ENCODE measurements around the gene OBSCN. TPM values are rescaled to one million over a fixed set of nuclear protein-coding genes. Genes with fewer than 3 reads are reported as not detected.

Gene OBSCN
- total and polyA plus RNA-seq, 2 of the 4 experiments (the other 2 are of a cell fraction): 4.1 to 9.5 TPM

DNA sequence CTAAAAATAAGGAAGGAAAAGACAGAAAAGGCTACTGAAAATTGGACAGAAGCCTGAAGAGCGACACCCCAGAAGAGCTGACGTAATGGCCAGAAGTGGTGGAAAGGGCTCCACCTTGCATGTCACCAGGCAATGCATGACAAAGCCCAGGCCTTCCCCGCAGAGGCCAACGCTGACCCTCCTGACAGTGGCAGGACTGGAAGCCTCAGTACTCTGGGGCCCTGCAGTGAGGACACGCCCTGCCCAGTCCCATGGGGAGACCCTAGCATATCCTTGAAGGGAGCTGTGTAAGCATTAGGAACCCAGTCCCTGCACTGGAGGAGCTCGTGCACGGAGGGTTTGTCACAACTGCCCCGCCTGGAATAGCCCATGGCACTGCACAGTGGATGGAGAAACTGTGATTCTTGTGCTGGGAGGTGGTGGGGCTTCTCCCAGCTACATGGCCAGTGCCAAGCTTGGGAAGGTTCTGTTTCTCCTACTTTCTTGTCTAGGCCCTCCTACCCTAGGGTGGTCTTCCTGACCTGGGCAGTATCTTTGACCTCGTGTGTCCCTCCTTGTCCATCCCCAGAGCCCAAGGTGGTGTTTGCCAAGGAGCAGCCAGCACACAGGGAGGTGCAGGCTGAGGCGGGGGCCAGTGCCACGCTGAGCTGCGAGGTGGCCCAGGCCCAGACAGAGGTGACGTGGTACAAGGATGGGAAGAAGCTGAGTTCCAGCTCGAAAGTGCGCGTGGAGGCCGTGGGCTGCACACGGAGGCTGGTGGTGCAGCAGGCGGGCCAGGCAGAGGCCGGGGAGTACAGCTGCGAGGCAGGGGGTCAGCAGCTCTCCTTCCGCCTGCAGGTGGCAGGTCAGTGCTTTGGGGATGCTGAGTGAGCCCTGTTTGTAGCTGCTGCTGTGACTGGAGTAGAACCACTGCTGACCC, 60.4 kb downstream of the OBSCN start:
- Histone ChIP-seq H3K14ac (replicated peaks; ENCODE audit: low read depth, low read length) (no peak overlapping the region), H3K36me3 (ENCODE audit: control insufficient read depth, insufficient read depth, low read length) (peaks cover 20% of the 10 kb centered on the region; the same call in 1 of the 2 replicates), H2AK5ac (ENCODE audit: low read depth, low read length) (no peak overlapping the region), H3K9me3 (ENCODE audit: control insufficient read depth, insufficient read depth, low read length) (no peaks in the 10 kb centered on the region), H4K5ac (ENCODE audit: low read depth, low read length) (no peak overlapping the region), H3K9ac (ENCODE audit: low read depth, low read length) (no peak overlapping the region), H3K27me3 (ENCODE audit: control insufficient read depth, insufficient read depth, low read length) (no peaks in the 10 kb centered on the region), H2BK15ac (ENCODE audit: low read depth, low read length) (no peak overlapping the region), H2BK20ac (ENCODE audit: low read depth, low read length) (no peak overlapping the region), H2AK9ac (replicated peaks; ENCODE audit: low read depth, low read length, poor library complexity) (peak overlapping the region; percentile 82), H3K4ac (ENCODE audit: low read depth, low read length) (no peak overlapping the region), H3K23ac (ENCODE audit: low read depth, low read length) (no peak overlapping the region), H3K18ac (ENCODE audit: low read depth, low read length) (no peak overlapping the region), H4K8ac (ENCODE audit: low read depth in 2 of 2, low read length in 2 of 2) (no peak overlapping the region), H3K27ac (ENCODE audit: insufficient read depth, low read length) (no peak overlapping the region), H3K4me3 (ENCODE audit: insufficient read depth, low read depth, low read length) (no peak overlapping the region), H4K20me1 (ENCODE audit: insufficient read depth, low read length) (no peaks in the 10 kb centered on the region), H4K91ac (ENCODE audit: insufficient read depth, low read depth, low read length) (no peak overlapping the region), H3K79me1 (ENCODE audit: low read depth in 1 of 2, low read length in 2 of 2) (peaks cover 0 to 7% of the 10 kb centered on the region in 2 experiments; a peak in 3 of 4 replicates), H2AFZ (replicated peaks; ENCODE audit: low read length, poor library complexity) (no peak overlapping the region), H3K4me2 (ENCODE audit: low read depth, low read length) (no peak overlapping the region), H3K9me1 (ENCODE audit: insufficient read depth, low read length) (no peaks in the 10 kb centered on the region; the same call in 1 of the 2 replicates), H3K56ac (ENCODE audit: extremely low read depth, insufficient read depth, low read length) (no peak overlapping the region), H2BK120ac (ENCODE audit: low read depth, low read length) (no peak overlapping the region), H2BK5ac (ENCODE audit: low read depth, low read length, poor library complexity, severe bottlenecking) (no peak overlapping the region), H3K4me1 (ENCODE audit: control insufficient read depth, insufficient read depth, low read length) (peaks cover 5% of the 10 kb centered on the region)
- CTCF ChIA-PET: no interaction called here
- no TSS peak for BruUV-seq (replicated peaks)
- no peak for DNase-seq
- 92% methylated on average over 7 of the region's 22 CpGs; no CpG with 5 or more reads in 1 of the 2 experiments for WGBS, 2 experiments (ENCODE audit: extremely low coverage in 2 of 2, insufficient read length in 1 of 2)
- ATAC-seq (ENCODE audit: low read depth): no peak
- dilution Hi-C loops (cut with HindIII; ENCODE audit: low sequenced_read_pairs, unreplicated experiment) (no loop called here), in situ Hi-C loops (cut with MboI; ENCODE audit: low sequenced_read_pairs) (no loop called here), intact Hi-C loops (cut with micrococcal nuclease) (no loop called here)
- TF ChIP-seq CEBPB (IDR thresholded peaks at IDR 0.05; ENCODE audit: low read depth, low read length) (no peak), BHLHE40 (IDR thresholded peaks at IDR 0.05; ENCODE audit: low read depth, low read length) (no peak), POLR2A (IDR thresholded peaks at IDR 0.05; ENCODE audit: low read depth, low read length) (no peak), MXI1 (IDR thresholded peaks at IDR 0.05; ENCODE audit: borderline replicate concordance, low read depth, low read length) (no peak), CTCF (conservative IDR thresholded peaks at IDR 0.05; ENCODE audit: low read depth, low read length) (no peak), FOS (IDR thresholded peaks at IDR 0.05; ENCODE audit: low read depth, low read length) (no peak), SMC3 (IDR thresholded peaks at IDR 0.05; ENCODE audit: low read depth, low read length) (no peak), MAFK (IDR thresholded peaks at IDR 0.05; ENCODE audit: low read depth, low read length) (no peak), ELK1 (IDR thresholded peaks at IDR 0.05; ENCODE audit: borderline replicate concordance, low read depth, low read length) (no peak)
- TF ChIP-seq, protein P1, sequence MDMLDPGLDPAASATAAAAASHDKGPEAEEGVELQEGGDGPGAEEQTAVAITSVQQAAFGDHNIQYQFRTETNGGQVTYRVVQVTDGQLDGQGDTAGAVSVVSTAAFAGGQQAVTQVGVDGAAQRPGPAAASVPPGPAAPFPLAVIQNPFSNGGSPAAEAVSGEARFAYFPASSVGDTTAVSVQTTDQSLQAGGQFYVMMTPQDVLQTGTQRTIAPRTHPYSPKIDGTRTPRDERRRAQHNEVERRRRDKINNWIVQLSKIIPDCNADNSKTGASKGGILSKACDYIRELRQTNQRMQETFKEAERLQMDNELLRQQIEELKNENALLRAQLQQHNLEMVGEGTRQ (IDR thresholded peaks at IDR 0.05; ENCODE audit: low read depth, low read length): no peak
- POLR2A ChIA-PET (ENCODE audit: unreplicated experiment): no interaction called here
